Inflammatory macrophage treated with lipopolysaccharide for 4 hours (primary cell): ENCODE measurements around the gene INPP5F.
"Not testable (repeated sequence)": the region's sequence is repeated elsewhere in the genome, so short reads cannot be mapped to it uniquely, and the experiment has no call there.

Experiments
- DNase-seq: peaks from one replicate; pipeline ENCODE4 v3.0.0-alpha.2; 2020

The INPP5F gene

DNA sequence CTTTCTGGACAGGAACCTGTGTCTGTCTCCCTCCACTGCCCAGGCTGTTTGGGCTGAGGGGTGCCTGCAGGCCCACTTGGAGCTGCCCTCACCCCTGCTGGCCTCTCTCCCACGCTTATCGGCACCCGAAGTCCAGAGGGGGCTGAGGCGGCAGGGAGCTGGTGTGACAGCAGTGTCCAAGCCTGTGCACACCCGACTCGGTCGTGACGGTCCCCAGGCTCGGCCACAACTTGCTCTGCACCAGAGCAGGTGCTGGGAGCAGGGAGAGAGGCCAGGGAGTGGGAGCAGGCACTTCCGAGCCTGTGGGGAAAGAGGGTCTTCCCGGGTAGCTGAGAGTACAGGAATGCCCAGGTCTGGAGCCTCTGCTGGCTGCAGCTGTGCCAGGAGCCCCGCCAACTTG lies 23.0 kb downstream of the INPP5F start:
- DNase-seq = no peak

DNA sequence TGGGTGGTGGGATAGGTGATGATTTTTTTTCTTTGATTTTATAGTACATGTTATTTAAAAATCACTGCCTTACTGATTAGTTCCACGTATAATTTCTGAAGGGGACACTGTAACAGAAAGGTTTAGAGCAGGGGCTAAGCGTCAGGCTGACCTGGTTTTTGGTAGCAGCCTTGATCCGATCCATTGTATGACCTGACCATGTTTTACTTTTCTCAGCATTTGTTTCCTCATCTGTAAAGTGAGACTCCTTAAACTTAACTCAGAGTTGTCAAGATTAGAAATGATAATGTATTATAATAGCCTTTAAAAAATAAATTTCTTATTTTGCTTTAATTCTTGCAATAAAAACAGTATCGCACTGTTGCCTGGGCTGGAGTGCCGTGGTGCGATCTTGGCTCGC lies 23.6 kb downstream of the INPP5F start:
- DNase-seq = no peak

DNA sequence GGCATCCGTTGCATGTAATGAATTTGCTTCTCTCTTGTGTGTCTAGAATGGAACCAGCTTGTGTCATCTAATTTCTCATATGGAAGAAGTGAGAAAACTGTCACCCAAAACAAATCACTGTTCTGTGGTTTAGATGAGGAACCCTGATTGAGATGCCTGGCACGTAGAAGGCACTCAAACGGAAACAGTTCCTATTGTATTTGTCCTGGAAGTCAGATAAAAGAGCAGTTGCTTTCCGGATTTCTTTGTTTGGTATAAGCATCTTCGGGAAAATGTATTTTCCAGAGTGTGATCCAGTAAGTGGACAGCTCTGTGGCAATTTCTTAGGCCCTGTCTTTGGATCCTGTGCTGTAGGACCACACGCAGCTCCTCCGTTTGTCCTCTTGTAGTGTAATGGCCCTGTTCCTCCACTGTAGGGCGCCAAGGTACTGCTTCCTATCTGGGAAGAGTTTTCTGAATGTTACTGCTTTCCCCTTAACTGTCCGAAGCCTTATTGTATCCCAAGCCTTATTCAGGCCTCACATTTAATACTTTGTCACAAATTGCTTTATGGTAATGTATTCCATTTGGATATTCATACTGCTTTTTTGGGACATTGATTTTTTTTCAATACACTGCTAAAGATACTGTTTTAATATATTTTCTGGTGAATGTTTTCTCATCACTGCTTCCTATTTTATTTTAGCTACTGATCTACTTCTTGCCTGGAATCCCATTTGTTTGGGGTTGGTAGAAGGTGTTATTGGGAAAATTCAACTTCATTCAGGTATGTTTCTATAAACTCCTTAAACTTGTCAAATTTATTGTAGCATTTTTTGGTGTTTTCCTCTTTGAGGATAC lies 24.8 kb downstream of the INPP5F start:
- peak; percentile 68 for DNase-seq

DNA sequence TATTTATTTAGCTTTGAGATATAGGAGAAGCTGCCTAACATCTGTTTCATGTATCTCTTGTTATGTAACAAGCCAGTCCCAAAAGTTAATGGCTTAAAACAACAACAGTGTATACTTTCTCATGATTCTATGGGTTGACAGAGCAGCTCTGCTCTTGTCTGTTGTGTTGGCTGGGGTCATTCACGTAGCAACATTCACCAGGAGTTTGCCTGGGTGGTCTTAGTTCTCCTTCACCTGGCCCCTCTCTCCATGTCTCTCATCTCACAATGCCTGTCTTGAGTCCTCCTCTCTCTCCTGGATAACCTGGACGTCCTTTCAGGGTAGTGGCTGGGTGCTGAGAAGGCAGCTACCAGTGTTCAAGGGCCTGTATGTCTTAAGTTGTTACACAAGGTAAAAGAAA lies 27.5 kb downstream of the INPP5F start:
- DNase-seq = no peak

DNA sequence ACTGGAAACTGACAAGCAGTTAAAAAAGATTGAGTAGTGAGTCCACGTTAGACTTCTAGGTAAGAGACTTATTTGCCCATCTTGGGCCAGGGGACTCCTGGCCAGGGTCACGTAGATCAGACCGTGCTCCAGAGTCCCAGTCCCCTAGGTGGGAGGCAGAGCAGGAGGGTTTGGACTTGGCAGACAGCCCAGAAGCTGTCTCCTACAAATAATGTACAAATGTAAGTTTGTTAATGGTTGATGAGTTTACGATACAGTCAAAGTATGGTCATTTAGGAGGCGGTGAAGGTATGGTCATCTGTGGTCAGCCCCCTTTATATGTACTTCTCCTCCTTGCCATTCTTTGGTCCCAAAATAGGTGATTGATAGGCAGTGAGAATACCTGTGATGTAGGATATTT lies 28.2 kb downstream of the INPP5F start:
- DNase-seq = no peak

DNA sequence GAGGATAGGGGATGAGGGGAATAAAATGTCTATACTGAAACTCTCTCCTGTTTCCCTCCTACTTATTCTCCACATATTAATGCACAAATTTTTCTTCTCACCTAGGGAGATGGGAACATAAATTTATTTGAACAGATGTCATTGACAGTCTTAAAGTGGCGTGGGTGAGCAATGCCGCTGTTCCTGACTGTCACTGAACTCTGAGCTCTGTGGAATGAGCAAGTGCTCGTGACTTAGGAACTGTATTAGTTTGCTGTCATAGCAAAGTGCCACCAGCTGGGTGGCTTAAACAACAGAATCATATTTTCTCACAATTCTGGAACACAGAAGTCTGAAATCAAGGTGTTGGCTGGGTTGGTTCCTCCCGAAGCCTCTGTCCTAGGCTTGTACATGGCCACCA lies 29.1 kb downstream of the INPP5F start:
- DNase-seq = no peak

DNA sequence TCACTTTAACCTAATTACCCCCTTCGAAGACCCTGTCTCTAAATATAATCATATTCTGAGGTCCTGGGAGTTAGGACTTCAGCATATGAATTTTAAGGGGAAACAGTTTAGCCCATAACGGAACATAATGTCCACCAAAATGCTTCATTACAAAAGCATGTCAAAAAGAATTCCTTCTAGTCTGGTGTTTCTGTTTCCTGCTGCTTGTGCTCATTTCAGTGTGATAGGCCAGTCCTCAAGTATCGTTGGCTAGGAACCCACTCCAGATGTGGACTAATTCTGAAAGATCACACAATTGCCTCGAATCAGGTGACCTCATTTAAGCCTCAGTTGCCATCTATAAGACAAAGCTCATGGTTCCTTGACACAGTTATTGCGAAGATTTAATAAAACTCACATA lies 29.6 kb downstream of the INPP5F start:
- DNase-seq = no peak

DNA sequence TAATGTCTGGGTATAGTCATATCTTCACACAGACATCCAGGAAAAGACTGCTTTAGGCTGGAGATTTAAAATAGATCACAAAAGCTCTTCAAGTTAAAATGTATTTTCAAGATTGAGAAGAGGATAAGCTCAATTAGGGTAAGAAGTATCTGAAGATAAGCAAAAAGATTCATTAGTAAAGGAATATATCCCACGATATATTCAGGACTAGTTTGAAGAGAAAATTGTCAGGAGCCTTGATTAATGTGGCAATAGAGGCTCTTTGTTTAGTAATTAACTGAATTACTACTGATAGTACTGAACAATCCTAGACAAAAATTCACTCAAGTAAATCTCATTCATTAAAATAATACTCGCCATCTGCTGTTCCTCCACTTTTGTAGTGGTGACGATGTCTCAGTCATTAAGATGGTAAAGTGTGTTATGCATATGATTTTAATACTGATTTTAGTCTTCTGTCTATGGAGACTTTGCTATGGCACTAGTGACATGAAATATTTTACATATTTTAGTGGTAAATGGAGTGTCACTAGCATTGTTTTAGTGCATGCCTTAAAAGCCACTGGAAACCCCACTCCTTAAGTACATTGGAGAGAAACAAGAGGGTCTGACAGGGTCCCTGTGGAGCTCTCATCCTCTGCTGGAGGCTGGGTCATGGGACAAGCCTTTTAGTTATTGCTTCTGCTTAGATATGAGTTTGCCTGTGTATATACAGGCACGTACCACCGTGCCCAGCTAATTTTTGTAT lies 32.8 kb downstream of the INPP5F start:
- no peak for DNase-seq

DNA sequence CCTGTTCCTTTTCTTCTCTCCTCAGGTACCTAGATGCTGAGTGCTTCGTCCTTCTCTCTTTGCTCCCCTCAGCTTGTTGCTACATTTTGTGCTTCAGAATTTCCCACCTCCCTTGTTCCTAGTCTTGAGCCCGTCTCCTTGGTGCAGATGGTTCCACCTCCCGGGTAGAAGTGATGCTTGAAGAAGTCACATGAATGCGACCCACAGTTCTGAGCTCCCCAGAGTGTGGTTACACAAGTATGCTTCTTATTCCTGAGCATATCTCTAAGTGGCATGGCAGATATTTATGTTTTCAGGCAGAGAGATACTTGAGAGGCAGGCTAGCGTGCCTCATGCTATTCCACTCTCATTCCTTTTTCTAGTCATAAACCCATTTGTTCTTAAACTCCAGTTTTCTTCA lies 34.0 kb downstream of the INPP5F start:
- DNase-seq = no peak

DNA sequence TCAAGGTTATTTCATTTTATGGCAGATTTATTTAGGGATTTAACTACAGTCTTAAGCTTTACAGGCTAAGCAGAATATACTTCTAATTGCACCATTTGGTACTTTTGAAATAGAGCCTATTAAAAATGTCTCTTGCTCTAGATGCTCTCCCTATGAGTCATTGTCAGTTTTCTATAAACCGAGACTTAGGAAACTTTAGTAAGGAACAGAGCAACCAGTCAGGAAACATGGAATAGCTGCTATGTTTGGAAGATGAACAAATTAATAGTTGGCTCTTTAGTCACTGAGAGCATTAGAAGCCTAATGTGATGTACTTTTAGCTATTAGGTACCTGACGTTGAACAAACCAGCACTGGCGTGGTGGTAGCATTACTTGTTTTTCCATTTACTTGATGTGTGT lies 35.3 kb downstream of the INPP5F start:
- DNase-seq = peak; percentile 24

DNA sequence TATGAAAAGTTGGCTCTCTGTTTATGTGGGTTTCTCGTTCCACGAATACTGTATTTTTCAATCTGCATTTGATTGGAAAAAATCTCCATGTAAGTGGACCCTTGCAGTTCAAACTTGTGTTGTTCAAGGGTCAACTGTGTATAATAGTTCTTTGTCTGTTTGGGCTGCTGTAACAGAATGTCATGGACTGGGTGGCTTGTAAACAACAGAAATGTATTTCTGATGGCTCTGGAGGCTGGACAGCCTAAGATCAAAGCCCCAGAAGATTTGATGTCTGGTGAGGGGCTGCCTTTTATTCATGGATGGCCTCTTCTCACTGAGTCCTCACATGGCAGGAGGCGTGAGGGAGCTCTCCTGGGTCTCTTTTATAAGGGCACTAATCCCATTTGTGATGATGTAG lies 36.2 kb downstream of the INPP5F start:
- DNase-seq = no peak

DNA sequence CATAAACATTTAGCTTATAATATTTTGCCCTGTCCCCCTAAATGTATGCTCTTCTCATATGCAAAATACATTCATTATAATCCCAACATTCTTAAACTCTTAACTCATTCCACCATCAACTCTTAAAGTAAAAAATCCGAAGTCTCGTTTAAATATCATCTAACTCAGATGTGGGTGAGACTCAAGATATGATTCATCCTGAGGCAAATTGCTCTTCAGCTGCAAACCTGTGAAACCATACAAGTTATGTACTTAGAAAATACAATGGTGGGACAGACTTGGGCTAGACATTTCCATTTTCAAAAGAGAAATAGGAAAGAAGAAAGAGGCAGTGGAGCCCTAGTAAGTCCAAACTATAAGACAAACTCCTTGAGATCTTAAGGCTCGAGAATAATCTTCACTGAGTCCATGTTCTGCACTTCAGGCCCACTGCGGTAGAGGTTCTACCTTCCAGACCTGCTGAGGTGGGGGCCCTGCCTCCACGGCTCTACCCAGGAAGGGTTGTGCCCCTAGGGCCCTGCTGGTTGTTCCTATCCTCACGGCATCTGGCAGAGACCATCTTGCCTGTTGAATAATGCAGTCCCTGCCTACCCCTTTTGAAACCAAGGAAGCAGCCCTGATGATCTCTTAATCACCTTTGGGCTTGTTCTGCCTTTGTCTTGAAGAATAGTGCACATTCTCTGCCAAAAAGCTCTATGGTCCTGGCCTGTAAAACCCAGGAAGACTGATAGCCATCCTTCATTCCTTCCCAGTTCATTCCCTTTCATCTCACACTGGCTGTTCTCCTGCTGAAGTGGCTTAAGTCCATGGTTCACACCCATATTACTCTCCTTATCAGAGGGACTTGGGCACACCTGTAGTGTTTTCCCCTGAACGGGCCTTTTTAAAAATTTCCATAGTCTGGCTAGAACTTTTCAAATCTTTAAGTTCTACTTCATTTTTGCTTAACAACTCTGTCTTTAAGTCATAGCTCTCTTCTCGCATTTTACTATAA lies 37.3 kb downstream of the INPP5F start:
- no peak for DNase-seq

DNA sequence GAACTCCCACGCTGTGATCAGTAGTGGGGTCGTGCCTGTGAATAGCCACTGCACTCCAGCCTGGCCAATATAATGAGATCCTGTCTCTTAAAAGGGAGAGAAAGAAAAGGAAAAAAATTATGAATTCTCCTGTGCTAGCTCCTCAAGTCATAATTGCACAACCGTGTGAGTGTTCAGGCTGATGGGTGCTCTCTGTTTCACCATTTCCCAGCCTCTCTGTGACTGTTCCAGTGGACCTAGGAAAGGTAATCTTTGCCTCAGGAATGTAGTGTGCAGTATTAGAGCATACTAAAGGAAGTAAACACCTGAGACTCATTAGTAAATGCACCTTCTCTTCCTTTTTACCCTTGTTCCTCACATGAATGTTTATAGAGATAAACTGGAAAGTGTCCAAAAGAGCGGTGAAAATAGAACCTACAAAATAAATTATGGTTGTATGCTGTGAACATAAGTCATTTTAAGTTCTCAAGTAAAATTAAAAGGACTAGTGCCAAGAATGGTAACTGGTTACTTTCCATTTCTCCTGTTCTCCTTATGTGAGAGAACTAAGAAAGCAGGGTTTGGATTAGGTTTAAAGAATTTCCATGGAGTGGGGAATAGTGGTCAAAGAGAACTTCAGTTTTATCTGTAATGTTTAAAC lies 42.7 kb downstream of the INPP5F start:
- no peak for DNase-seq

DNA sequence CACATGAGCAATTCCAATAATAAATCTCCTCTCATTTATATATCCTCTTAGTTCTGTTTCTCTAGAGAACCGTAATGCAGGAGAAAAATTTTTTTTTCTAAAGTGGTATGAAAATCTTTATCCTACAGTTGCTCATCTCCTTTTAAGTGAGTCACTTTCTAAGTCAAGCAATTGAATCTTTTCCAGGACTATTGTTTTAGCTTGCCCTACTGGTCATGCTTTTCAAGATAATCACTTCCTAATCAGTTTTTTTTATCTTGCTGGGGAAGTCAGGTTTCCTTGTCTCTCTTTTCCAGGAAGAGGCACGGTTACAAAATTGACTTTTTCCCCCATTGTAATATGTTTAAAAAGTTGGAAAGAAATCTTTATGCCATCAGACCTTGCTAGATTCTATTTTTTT lies 44.0 kb downstream of the INPP5F start:
- DNase-seq = no peak

DNA sequence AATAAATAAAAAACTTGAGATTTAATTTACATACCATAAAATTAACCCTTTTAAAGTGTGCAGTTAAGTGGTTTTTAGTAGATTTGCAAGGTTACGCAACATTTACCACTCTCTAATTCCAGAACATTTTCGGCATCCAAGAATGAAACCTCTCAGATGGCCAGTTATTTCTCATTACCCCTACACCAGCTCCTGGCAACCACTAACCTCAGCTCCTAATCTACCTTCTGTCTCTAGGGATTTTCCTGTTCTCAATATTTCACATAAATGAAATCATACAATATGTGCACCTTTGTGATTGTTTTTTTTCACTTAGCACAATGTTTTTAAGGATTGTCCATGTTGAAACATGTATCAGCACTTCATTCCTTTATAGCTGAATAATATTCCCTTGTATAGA lies 45.1 kb downstream of the INPP5F start:
- DNase-seq = no peak

DNA sequence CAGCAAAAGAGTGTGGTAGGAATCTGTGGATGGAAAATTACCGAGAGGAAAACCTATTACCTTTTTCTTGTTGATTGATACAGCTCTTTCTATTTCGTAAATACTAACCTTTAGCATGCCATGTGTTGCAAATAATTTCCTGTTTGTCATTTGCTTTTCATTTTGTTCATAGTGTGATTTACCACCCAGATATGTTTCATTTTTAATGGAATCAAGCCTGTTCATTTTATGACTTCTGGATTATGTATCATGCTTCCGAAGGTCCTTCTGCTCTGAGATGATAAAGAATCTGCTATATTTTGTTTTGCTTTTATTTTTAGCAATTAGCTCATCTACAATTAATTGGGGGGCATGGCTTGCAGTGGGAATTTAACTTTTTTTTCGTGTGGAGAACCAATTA lies 46.5 kb downstream of the INPP5F start:
- no peak for DNase-seq

DNA sequence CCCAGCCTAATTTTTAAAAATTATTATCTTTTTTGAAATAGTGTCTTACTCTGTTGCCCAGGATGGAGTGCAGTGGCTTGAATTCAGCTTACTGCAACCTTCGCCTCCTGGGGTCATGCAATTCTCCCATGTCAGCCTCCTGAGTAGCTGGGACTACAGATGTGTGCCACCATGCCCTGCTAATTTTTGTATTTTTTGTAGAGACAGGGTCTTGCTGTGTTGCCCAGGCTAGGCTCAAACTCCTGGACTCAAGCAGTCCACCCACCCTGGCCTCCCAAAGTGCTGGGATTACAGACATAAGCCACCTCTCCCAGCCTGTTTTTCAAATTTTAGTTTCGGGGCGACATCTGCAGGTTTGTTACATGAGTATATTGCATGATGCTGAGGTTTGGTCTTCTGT lies 47.2 kb downstream of the INPP5F start:
- not testable (repeated sequence) for DNase-seq

DNA sequence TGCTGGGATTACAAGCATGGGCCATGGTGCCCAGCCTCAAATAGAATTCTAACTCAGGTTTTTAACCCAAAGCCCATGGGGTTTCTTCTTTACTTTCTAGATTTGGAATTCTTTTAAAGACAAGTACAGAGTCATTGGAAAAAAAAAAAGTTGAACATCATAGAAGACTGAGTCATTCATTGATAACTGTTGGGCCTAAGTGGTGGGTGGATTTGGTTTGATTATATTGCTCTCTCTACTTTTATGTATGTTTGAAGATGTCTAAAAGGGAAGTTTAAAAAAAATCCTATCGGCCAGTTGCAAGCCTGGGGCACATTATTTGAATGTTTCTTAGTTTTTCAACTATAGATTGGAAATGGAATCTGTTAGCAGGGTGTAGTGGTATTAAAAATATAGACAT lies 49.7 kb downstream of the INPP5F start:
- DNase-seq = no peak

DNA sequence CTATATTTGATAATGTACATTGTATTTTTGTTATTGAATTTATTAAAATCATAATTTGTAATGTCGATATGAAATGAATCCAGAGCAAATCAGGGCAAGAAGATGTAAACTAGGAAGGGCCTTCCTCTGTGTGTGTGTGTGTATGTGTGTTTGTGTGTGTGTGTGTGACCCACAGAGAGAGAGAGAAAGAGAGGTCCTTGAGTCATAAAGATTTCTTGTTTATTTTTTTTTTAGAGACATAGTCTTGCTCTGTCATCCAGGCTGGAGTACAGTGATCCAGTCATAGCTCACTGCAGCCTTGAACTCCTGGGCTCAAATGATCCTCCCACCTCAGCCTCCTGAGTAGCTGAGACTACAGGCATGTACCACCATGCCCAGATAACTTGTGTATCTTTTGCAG lies 50.7 kb downstream of the INPP5F start:
- no peak for DNase-seq

DNA sequence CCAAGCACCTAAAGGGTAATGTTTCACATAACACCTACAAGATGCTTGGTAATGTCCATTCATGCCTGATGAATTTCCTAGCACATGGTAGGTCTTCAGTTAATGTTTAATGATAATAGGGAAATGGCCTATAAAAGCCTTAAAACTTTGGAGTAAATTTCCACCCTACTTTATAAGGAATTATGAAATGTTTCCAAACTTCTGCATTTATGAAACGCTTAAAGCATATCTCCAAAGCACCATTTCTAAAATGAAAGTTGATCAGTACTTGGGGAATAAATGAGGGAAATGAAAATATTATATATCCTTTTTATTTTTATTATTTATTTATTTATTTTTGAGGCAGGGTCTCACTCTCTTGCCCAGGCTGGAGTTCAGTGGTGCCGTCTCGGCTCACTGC lies 51.8 kb downstream of the INPP5F start:
- DNase-seq = peak; percentile 35

DNA sequence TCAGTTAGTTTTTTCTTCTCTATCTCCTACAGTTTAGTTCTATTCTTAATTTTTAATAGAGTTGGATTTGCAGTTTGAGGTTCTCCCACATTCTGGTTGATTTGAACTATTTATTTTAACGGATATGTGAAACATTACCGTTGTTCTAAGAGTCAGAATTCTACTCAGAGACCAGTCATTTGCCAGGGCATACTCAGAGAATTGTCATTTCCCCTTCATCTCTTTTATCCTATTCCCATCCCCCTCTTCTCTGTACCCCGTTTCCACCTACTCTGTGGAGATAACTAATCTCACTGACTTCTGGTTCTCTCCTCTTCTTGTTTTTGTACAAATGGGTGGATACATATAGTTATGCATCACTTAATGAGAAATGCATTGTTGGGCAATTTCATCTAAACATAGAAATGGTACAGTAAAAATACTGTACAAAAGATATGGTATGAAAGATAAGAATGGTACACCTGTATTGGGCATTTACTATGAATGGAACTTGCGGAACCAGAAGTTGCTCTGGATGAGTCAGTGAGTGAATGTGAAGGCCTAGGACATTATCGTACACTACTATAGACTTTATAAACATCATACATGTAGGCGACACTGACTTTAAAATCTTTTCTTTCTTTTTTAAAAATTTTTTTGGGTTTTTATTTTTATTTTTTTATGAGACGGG lies 53.1 kb downstream of the INPP5F start:
- DNase-seq = no peak

DNA sequence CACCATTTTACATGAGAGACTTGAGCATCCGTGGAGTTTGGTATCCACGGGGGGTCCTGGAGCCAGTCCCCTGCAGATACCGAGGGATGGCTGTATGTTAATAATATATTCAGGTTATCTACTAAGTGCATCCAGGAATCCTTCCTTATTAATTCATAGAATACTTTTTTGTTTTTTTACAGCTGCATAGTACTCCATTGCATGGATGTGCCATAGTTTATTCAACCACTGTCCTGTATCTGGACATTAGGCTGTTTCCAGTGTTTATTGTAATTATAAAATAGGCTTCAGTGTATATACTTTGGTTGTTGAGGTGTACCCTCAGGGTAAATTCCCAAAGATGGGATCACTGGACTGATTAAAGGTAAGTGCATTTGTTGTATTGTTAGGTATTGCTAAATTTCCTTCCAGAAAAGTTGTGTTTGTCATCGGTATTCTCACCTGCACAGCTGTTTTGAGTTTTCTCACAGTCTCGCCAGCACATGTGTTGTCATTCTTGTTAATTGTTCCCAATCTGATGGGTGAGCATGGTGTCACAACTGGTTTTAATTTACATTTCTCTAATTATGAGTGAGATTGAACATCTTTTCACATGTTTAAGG lies 55.1 kb downstream of the INPP5F start:
- DNase-seq = no peak
